HG02759 (cell line): ENCODE results near the gene CAV1.

Experiments used
- ATAC-seq: cut with Tn5 transposase; IDR thresholded peaks from one replicate; pipeline ENCODE4 v1.9.1; 2021; ENCODE audit warnings: mild to moderate bottlenecking, moderate library complexity; ENCODE audit not compliant: unreplicated experiment

The CAV1 gene

GRCh38 chr7:116598861-116599260 lies 74.0 kb downstream of the CAV1 start:
- no peak for ATAC-seq

- peak; percentile 65 for ATAC-seq
Measured at GRCh38 chr7:116601426-116601825, 76.6 kb downstream of the CAV1 start.

GRCh38 chr7:116607299-116607698 lies 82.5 kb downstream of the CAV1 start:
- no peak for ATAC-seq

GRCh38 chr7:116610210-116610609 lies 85.4 kb downstream of the CAV1 start:
- ATAC-seq = no peak

- ATAC-seq = no peak
Measured at GRCh38 chr7:116610721-116611120, 85.9 kb downstream of the CAV1 start.
